GM18498 (cell line): ENCODE measurements around the gene BTNL2.

Experiments used
- ATAC-seq: cut with Tn5 transposase; IDR thresholded peaks from one replicate; pipeline ENCODE4 v1.9.1; 2021; ENCODE audit warnings: mild to moderate bottlenecking, moderate library complexity; ENCODE audit not compliant: unreplicated experiment

BTNL2 gene

DNA sequence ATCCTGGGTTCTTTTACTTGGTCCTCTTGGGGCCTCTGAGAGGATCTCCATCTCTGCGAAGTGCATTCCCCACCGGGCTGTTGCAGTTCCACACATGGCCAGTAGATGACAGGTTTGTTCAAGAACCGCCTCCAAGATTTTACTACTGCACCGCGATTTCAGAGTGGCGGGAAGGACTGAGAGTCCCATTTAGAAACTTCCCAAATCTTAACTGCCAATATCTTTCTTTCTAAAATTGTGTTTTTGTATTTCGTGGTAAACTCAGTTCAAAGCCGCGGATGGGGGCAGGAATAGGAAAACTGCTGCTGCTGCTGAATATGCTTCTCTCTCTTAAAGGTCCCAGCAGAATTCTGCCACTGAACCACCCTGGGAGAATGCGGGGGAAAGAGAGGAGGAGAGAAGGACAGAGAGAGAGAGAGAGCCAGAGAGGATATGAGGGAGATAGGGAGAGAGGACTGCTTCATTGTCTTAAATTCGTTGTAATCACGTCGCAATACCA, 8.6 kb upstream of the BTNL2 start:
- no peak for ATAC-seq

DNA sequence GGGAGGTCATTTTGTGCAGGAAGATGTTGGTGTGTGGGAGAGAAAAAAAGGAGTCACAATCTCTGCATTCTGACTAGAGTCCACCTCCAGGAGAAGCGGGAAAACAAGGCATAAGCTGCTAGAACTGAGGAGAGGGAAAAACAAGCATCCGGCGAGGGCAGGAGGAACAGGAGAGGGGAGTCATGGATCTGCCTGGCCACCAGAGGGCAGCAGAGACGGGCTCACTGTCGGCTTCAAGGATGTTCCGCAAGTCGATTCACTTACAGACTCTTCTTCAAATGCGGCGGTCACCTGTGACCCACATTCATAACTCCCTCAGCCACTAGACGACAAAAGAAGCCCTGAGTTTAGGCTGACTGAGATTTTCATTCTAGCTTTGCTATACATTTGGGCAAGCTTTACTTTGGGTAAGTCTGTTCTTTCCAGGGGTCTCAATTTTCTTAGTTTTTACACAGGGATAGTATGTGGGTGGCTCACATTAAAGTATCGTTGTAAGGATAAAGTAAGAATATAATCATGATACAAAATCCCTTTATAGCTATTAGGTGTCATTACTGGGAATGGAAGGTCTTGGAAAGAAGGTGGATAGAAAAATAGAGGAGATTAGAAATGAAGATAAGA, 6.6 kb upstream of the BTNL2 start:
- ATAC-seq, result peak; percentile 61

- ATAC-seq, result no peak
These were observed 4.8 kb upstream of the BTNL2 start for GRCh38 chr6:32411566-32412327.

DNA sequence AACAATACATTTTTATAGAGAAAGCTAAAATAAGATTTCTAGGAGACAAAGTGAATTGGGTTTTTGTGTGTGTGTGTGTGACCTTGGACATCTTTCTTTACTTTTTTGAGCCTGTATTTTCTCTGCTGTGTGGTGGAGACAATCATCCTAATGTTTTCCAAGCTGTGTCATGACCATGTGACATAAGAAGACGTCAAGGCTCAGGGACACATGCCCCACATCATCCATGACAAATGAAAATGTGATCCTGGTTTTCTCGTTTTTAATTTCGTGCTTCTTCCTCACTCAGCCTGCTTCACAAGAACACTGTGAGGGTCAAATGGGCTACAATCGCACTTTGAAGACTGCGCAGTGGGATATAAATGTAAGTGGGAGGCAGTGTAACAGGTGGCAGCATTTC, 3.9 kb upstream of the BTNL2 start:
- ATAC-seq, result no peak

- ATAC-seq, result no peak
These were observed 784 bp downstream of the BTNL2 start for GRCh38 chr6:32406197-32406596.

DNA sequence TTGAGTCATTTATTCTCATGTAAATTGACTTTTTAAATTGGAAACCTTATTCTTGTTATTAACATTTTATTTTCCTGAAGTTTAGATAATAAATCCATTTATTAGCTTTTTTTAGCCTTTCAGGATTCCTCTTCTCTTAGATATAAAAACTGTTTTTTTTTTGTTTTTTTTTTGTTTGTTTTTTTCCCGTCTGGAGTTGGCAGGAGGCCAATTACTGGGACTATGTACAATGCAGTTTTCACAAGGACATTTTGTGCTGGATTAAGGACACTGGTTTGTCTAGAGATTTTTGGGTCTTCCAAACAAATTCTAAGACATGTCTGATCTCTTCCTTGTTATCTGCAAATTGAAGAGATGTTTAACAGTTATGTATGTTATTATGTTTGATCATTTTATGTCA, 1.3 kb downstream of the BTNL2 start:
- ATAC-seq, result no peak

DNA sequence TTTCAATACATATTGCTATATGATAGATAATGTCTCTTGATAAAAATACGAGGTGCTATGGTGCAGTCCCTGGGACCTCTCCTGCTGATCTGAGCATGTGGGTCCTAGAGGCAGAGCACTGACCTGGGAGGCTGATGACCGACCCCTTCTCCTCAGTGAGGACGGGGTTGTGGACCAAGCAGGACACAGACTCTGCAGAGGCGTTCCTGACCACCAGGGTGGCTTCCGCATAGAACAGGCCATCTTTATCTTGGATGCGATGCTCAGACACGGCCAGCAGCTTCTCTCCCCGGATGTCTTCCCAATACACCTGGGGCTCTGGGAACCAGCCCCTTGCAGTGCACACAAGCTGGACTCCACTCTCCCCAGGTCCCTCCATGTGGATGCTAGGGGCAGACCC, 4.2 kb downstream of the BTNL2 start:
- ATAC-seq, result no peak

DNA sequence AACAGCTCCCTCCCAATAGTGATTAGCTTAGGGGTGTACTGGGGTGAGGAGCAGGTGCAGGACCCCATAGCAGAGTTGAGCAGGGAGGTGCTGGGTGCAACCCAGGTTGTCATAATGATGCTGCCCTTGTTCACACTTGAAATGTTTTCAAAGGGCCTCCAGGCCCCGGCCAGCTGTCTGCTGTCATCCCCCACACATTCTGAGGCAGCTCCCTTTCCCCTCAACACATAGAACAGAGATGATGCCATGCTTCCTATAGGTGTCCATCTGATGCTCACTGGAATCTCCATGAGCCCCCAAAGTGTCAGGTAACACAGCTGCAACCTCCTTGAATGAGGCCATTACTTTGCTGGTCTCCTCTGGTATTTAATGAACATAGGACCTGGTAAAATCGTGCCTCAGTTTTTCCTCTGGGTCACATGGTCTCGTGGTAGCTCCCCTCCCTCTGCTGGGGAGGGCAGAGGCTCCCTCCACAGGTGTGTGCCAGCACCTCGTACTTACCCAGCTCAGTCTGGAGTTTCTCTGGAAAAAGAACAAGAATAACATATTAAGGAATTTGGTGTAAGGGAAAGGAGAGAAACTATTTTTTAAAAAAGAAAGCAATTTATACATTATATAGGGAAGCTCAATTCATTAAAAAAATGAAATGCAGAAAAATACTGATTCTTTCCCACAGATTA, 5.6 kb downstream of the BTNL2 start:
- no peak for ATAC-seq

DNA sequence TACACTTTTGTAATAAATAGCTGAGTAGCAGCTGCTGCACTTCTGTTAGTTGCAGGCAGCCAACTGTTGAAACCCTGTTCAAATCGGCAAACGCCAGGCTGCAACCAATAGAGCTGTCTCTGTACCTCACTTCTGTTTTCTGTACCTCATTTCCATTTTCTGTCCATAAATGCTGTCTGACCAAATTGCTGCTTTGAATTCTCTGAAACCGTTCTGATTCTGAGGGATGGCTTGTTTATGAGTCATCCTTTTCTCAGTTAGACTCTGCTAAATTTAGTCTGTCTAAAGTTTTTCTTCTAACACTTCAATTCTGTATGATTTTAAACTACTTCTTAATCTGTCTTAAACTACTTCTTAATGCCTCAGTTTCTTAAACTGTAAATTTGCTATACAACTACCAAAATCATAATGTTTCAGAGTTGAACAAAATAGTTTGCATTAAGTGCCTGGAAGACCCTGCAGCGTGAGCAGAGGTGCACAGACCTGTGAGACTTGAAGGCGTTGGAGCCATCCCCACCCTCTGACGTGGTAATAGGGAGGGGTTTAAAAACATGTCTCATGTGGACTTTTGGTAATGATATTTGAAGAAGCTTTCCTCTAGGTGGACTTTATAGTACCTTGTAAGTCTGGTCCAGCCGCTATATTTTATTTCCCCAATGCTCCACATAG, 9.6 kb downstream of the BTNL2 start:
- ATAC-seq, result peak; percentile 85

DNA sequence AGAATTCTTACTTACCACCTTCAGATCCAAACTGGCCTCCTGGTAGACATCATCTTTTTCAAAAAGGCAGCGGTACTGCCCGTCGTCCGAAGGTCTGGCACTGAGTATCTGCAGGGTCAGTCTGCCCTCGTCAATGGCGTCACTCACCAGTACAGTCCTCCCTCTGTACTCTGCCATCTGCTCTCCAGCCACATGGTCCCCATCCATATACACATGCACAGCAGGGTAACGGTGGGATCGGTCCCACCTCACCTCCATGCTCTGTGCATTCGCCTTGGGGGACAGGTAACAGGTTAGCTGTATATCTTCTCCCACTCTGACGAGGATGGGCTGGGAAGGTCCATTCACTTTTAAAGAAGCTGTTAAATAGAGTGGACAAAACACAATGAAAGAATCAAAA, 11.0 kb downstream of the BTNL2 start:
- no peak for ATAC-seq

- ATAC-seq, result no peak
These were observed 13.1 kb downstream of the BTNL2 start for GRCh38 chr6:32393665-32394420.

GRCh38 chr6:32391505-32391904, 15.5 kb downstream of the BTNL2 start:
- ATAC-seq, result no peak

DNA sequence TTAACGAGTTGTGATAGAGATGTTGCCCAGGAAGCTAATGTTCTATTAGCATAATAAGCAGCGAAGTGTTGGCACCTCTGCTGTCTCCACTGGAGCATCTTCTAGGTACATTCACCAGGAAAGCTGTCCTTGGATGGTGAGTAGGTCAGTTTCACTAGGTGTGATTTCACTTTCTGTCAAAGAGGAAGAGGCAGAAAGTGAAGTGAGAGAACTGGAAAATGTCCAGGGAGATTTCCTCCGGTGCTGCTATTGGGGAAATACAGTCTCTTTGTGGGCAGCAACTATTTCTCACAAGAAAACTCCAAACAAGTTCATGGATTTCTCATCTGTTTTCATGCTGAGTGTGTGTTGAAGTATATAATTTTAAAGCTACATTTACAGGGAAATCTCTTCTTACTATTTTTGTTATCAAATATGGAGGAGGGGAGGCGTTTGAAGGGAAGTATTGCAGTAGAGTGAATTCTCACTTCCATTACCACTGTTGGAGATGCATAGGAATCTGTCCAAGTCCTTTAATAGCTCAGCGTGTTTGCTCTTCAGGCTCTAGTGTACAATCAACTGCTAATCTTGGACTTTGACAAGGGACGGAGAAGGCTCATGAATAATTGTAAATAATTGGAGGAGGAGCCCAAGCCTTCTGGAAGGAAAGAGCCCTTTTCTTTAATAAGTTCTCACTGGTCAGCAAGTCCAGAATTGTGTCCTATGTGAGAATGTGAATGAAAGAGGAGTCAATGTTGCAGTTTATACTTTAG, 19.2 kb downstream of the BTNL2 start:
- ATAC-seq, result no peak

DNA sequence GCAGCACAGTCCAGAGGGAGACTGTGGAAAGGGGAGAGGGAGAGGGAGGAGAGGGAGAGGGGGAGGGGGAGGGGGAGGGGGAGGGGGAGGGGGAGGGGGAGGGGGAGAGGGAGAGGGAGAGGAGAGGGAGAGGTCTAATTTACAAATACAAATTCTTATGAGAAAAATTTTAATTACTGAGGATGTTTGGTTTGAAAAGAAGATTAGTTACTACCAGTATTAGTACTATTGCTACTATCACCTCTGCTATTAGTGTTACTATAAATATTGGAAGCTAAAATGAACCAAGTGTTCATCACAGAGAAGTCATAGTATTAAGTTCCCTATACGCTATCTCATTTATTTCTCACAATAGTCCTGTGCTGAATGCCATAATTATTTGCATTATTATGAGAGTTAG, 20.9 kb downstream of the BTNL2 start:
- ATAC-seq, result no peak

- ATAC-seq, result no peak
These were observed 24.1 kb downstream of the BTNL2 start for GRCh38 chr6:32382757-32383420.

- no peak for ATAC-seq
These were observed 27.4 kb downstream of the BTNL2 start for GRCh38 chr6:32379545-32379944.

DNA sequence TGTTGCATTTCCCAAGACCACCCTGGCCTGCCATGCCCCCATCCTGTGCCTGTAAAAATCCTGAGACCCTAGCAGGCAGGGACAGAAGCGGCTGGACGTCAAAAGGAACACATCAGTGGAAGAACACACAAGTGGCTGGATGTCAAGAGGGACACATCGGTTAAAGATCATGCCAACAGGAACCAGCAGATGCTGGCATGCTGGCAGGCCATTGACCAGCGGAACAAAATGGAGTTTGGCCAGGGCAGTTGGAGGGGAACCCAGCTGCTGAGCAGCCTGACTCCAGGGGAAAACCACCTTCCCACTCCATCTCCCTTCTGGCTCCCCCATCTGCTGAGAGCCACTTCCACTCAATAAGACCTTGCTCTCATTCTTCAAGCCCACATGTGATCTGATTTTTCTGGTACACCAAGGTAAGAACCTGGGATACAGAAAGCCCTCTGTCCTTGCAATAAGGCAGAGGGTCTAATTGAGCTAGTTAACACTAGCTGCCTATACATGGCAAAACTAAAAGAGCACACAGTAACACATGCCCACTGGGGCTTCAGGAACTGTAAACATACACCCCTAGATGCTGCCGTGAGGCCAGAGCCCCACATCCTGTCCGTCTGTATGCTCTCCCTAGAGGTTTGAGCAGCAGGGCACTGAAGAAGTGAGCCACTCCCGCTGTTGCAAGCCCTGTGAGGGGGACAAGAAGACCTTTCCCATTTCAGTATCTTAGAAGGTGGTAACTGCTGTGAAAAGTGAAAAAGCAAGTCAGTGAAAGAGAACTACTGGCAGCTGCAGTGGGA, 31.0 kb downstream of the BTNL2 start:
- ATAC-seq, result no peak

GRCh38 chr6:32371803-32372202, 35.2 kb downstream of the BTNL2 start, which contains the start of gene TSBP1:
Gene TSBP1 (minus strand): TSS chr6:32371903. CDS start chr6:32371706, 197 bp downstream.
- ATAC-seq, result no peak

- no peak for ATAC-seq
These were observed 35.8 kb downstream of the BTNL2 start for GRCh38 chr6:32371229-32371628.
